Measurements from ENCODE around the gene TNS1.

TNS1 gene

DNA sequence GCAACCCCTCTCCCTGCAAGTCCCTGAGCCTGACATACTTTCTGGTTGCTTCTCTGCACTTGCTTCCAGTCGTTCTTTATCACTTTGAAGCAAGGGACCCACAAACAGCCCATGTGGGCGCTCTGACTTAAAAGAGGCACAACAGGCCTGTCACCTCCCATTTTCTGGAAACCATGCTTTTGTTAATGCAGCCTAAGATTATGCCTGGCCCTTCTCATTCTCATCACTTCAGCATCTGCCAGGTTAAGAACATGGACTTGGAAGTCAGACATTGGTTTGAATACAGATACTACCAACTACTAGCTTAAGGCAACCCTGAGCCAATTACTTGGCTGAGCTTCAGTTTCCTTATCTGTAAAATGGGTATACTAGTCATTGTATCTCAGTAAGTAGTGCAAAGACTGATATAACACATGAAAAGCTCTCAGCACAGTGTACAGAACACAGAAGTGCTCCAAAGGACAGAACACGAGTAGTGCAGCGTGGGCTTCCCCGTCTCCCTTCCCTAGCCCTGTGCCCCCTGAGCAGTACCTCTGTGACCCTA, 141.4 kb downstream of the TNS1 start:
- no peak for DNase-seq

GRCh38 chr2:217859926-217860325, 142.9 kb downstream of the TNS1 start:
- no peak for DNase-seq

- DNase-seq = no peak
Measured at GRCh38 chr2:217858519-217859491, 144.0 kb downstream of the TNS1 start.

GRCh38 chr2:217857624-217858506, 144.9 kb downstream of the TNS1 start:
- no peak for DNase-seq

- DNase-seq = no peak
Measured at GRCh38 chr2:217856871-217857270, 145.9 kb downstream of the TNS1 start.

GRCh38 chr2:217856159-217856558, 146.6 kb downstream of the TNS1 start:
- no peak for DNase-seq

DNA sequence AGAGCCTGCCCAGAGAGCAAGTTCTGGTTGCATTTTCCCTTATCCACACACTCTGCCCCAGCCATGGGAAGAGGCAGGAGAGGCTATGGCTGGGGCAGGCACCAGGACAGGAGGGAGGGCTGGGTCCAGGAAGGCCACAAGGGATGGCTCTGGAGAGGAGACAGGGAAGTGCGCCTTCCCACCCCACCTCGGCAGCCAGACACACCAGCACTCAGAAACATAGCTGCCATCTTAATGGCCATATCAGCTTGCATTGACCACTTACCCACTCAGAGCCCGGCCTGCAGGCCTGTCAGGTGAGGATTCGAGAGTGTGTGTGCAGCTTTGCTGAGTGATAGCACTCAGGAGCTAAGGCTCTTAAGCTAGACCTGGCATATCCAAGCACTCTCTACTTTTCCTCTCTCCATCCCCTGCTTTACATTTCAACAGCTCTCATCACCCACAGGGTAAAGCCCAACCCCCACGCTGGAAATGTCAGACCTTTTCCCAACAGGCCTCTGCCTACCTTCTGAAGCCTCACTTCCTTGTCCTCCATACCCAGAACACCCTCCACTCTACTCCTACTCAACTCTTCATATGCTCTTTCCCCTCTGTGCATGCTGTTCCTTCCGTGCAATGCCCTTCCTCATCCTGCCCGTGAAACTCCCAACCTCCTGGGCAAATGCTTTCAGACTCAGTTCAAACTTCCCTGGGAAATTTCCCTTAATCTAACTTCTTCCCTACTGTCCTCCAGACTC, 147.9 kb downstream of the TNS1 start:
- DNase-seq = no peak

- no peak for DNase-seq
Measured at GRCh38 chr2:217853961-217854360, 148.8 kb downstream of the TNS1 start.

GRCh38 chr2:217853301-217853881, 149.4 kb downstream of the TNS1 start:
- no peak for DNase-seq

DNA sequence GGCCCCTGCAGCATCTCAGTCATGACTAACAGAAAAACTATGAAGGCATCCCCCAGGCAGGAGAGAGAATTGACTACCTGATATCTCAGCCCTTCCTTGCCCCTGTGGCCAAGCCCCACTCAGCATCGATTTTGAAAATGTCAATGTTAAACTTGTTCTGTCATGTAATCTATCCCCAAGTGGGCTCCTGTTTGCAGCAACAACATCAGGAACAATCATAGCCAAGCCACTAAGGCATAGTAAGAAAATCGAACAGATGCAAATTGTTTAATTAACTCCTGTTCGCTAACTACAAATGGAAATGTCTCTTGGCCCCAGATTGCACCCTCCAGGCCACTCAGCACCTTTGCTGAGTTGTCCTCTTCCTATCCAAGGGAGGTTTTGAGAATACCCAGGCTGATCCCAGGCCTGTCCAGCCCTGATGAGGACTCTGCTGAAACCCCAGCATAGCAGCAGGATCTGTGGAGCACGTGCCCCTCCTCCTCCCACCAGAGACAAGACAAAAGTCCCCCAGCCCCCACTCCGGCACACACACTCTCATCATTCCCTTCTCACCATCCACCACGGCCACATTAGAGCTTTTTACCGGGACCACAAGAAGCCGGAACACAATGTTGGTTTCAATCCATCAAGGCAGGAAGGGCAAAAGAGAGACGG, 150.1 kb downstream of the TNS1 start:
- no peak for DNase-seq

GRCh38 chr2:217851191-217852020, 151.4 kb downstream of the TNS1 start:
- DNase-seq = no peak

DNA sequence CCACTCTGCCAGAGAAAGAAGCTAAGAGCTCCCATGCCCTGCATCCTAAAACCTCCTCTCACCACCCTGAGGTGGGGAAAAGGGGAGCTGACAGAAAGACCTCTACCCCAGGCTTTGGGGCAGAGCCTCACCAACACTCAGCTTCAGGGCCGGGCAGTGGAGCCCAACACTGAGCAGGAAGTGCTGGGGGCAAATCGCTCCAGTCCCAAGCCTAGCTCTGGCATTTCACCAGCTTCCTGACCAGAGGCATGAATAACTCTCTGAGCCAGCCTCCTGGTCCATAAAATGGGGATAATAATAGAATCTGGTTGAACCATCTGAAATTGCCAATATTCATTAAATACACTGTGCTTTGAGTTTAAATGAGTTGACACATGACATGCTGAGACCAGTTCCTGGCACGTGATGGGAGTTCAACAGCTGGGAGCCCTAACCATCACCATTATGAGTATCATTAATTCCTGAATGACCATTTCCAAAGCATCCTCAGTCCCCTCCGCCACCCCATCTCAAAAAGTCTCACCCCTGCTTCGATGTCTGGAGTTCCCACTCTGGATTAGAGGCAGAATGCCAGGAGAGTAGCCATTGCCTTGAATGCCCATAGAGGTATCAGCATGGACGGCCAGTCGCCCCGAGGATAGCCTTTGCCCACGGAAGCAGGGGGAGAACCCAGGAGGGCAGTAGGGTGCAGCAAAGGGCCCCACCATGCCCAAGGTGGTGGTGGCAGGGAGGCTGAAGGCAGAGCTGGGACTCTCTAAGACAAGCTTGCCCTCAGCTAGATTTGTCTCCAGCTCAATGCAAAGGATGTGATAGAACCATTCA, 153.4 kb downstream of the TNS1 start:
- no peak for DNase-seq

GRCh38 chr2:217848351-217848957, 154.3 kb downstream of the TNS1 start:
- no peak for DNase-seq

DNA sequence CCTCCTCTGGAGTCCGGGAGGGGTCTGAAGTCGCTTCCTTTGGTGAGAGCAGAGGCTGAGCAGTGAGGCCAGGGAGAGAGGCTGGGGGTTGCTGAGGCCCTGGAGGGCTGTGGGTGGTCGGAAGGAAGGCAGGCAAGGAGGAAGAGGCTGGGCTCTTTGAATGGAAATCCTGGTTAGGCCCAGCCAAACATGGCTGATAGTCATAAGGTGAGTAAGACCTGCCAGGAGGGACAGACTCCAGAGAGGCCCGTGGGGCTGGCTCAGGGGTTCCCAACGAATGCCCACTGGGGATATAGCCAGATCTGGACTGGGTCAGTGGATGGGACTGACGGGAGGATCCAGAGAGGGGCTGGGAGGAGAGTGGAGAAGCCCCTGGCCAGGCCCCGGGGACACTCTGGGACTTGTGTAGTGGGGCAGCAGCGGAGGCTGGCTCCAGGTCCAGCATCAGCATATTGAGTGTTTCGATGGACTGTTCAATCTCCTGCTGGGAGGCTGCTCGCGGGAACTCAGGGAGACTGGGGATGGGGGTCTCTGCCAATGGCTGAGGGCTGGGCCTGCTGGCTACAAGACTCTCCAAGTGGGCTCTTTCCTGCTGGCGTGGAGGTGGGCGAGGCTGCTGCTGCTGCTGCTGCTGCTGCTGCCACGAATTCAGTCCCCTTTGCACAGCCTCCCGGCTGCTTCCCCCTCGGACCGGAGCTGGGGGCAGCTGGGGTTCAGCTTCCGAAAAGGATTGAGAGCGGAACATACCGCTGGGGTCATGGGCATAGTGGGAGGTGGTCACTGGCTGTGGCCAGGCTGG, 155.0 kb downstream of the TNS1 start:
- DNase-seq = no peak

GRCh38 chr2:217847115-217847514, 155.7 kb downstream of the TNS1 start:
- no peak for DNase-seq

GRCh38 chr2:217846321-217846743, 156.5 kb downstream of the TNS1 start:
- DNase-seq = no peak

GRCh38 chr2:217845301-217845700, 157.5 kb downstream of the TNS1 start:
- no peak for DNase-seq

- no peak for DNase-seq
Measured at GRCh38 chr2:217844696-217845095, 158.1 kb downstream of the TNS1 start.

- no peak for DNase-seq
Measured at GRCh38 chr2:217843324-217843723, 159.5 kb downstream of the TNS1 start.

Measured in RPMI8226 (cell line).